Activated naive CD8-positive, alpha-beta T cell treated with anti-CD3 and anti-CD28 coated beads, Interleukin-2, amount 10 ng/mL, durations not matched to agents 7 days and 5 days (primary cell): ENCODE results near the gene RELCH. TPM values are rescaled to one million over a fixed set of nuclear protein-coding genes. Genes with fewer than 3 reads are reported as not detected.

ENCODE experiments used
- ATAC-seq: fragments of 150-1000 bp; cut with Tn5 transposase; one replicate; pipeline ENCODE4 v1.10.0; 2021; ENCODE audit warnings: low read depth, moderate library complexity
- POLR2A ChIA-PET: fragments of 350-600 bp; sonication (Branson Sonifier 250); formaldehyde crosslinking; loops from one replicate; lab custom pipeline; 2021; ENCODE audit warnings: antibody characterized with exemption; lab: Charles Lee
- DNase-seq: peaks from one replicate; pipeline ENCODE4 v3.0.0; 2021
- H3K27ac Mint-ChIP-seq: one replicate; pipeline ENCODE4 v1.8.0; 2022; ENCODE audit warnings: mild to moderate bottlenecking, mixed read lengths
- H3K27me3 Mint-ChIP-seq: one replicate; pipeline ENCODE4 v1.8.0; 2022; ENCODE audit warnings: mild to moderate bottlenecking, moderate library complexity, mixed read lengths
- H3K36me3 Mint-ChIP-seq: one replicate; pipeline ENCODE4 v1.8.0; 2021; ENCODE audit warnings: mild to moderate bottlenecking, mixed read lengths
- H3K4me1 Mint-ChIP-seq: one replicate; pipeline ENCODE4 v1.8.0; 2021; ENCODE audit warnings: mixed read lengths
- H3K4me3 Mint-ChIP-seq: one replicate; pipeline ENCODE4 v1.8.0; 2022; ENCODE audit warnings: mild to moderate bottlenecking, moderate library complexity, mixed read lengths
- H3K9me3 Mint-ChIP-seq: one replicate; pipeline ENCODE4 v1.8.0; 2021; ENCODE audit warnings: mixed read lengths
- total RNA-seq, 2 experiments: library from RNA; stranded (reverse); gene quantifications; one replicate each; pipeline ENCODE4 v1.2.3, GENCODE V29; 2021

Gene RELCH
- total RNA-seq, 2 experiments from 2014 or later: 42.9 to 46.3 TPM

- ATAC-seq (no peak), DNase-seq (no peak)
- Mint-ChIP-seq H3K4me3 (no peak overlapping the region), H3K27ac (no peak overlapping the region), H3K36me3 (peaks cover 7% of the 10 kb centered on the region), H3K9me3 (peaks cover 3% of the 10 kb centered on the region), H3K4me1 (peaks cover 2% of the 10 kb centered on the region), H3K27me3 (no peaks in the 10 kb centered on the region)
- POLR2A ChIA-PET: no interaction called here
Measured at GRCh38 chr18:62170857-62171256, 16.2 kb upstream of the RELCH start.

GRCh38 chr18:62172298-62172697 is 14.8 kb upstream of the RELCH start:
- ATAC-seq: no peak
- Mint-ChIP-seq H3K36me3 (peaks cover 4% of the 10 kb centered on the region), H3K9me3 (peaks cover 1% of the 10 kb centered on the region), H3K4me1 (peaks cover 2% of the 10 kb centered on the region), H3K4me3 (no peak overlapping the region), H3K27me3 (no peaks in the 10 kb centered on the region), H3K27ac (no peak overlapping the region)
- POLR2A ChIA-PET: no interaction called here
- DNase-seq: no peak

GRCh38 chr18:62175521-62175920 is 11.5 kb upstream of the RELCH start:
- Mint-ChIP-seq H3K27ac (no peak overlapping the region), H3K4me1 (peaks cover 7% of the 10 kb centered on the region), H3K36me3 (peaks cover 4% of the 10 kb centered on the region), H3K9me3 (no peaks in the 10 kb centered on the region), H3K4me3 (no peak overlapping the region), H3K27me3 (no peaks in the 10 kb centered on the region)
- ATAC-seq (no peak), DNase-seq (no peak)
- POLR2A ChIA-PET: no interaction called here

GRCh38 chr18:62177271-62177670 is 9.8 kb upstream of the RELCH start:
- no peaks in the 10 kb centered on the region for H3K27me3 Mint-ChIP-seq
- H3K4me3 Mint-ChIP-seq: no peak overlapping the region
- H3K4me1 Mint-ChIP-seq: peaks cover 7% of the 10 kb centered on the region
- H3K27ac Mint-ChIP-seq: no peak overlapping the region
- peaks cover 4% of the 10 kb centered on the region for H3K36me3 Mint-ChIP-seq
- no peak for DNase-seq
- POLR2A ChIA-PET: interaction anchor here (1.6 kb wide), 1 partner anchor 10 kb away, joined by 5 read pairs; the partner anchor contains the start of genes PIGN and RELCH
- H3K9me3 Mint-ChIP-seq: no peaks in the 10 kb centered on the region
- ATAC-seq: no peak

- POLR2A ChIA-PET: no interaction called here
- no peaks in the 10 kb centered on the region for H3K9me3 Mint-ChIP-seq
- ATAC-seq: no peak
- H3K4me3 Mint-ChIP-seq: no peak overlapping the region
- no peak for DNase-seq
- no peak overlapping the region for H3K27ac Mint-ChIP-seq
- H3K4me1 Mint-ChIP-seq: peaks cover 10% of the 10 kb centered on the region
- H3K27me3 Mint-ChIP-seq: no peaks in the 10 kb centered on the region
- H3K36me3 Mint-ChIP-seq: peaks cover 6% of the 10 kb centered on the region
Measured at GRCh38 chr18:62179213-62179612, 7.8 kb upstream of the RELCH start.

GRCh38 chr18:62182220-62182619 is 4.8 kb upstream of the RELCH start:
- DNase-seq: no peak
- H3K4me1 Mint-ChIP-seq: peaks cover 16% of the 10 kb centered on the region
- no peak for ATAC-seq
- no peak overlapping the region for H3K4me3 Mint-ChIP-seq
- no peak overlapping the region for H3K27ac Mint-ChIP-seq
- POLR2A ChIA-PET: no interaction called here
- no peaks in the 10 kb centered on the region for H3K9me3 Mint-ChIP-seq
- H3K27me3 Mint-ChIP-seq: no peaks in the 10 kb centered on the region
- H3K36me3 Mint-ChIP-seq: peaks cover 4% of the 10 kb centered on the region

GRCh38 chr18:62183578-62184195 is 3.4 kb upstream of the RELCH start:
- Mint-ChIP-seq H3K4me1 (peaks cover 16% of the 10 kb centered on the region), H3K4me3 (no peak overlapping the region), H3K27ac (no peak overlapping the region), H3K27me3 (no peaks in the 10 kb centered on the region), H3K9me3 (no peaks in the 10 kb centered on the region), H3K36me3 (peaks cover 8% of the 10 kb centered on the region)
- DNase-seq: no peak
- ATAC-seq: no peak
- POLR2A ChIA-PET: no interaction called here

- no peak for DNase-seq
- POLR2A ChIA-PET: interaction anchor here (0.6 to 2.2 kb wide), 9 partner anchors 9 to 855 kb away, joined by 3 to 24 read pairs (median 5); partner anchors contain the start of genes PHLPP1 and ZCCHC2
- H3K9me3 Mint-ChIP-seq: no peaks in the 10 kb centered on the region
- peaks cover 35% of the 10 kb centered on the region for H3K4me1 Mint-ChIP-seq
- H3K27ac Mint-ChIP-seq: peak overlapping the region; percentile 97
- peaks cover 20% of the 10 kb centered on the region for H3K36me3 Mint-ChIP-seq
- no peaks in the 10 kb centered on the region for H3K27me3 Mint-ChIP-seq
- ATAC-seq: peak; percentile 2
- H3K4me3 Mint-ChIP-seq: peak overlapping the region; percentile 95
Measured at GRCh38 chr18:62186499-62186773, 619 bp upstream of the RELCH start.

GRCh38 chr18:62187543-62188510 is 772 bp downstream of the RELCH start:
- no peak for DNase-seq
- Mint-ChIP-seq H3K4me3 (peak overlapping the region; percentile 95), H3K4me1 (peaks cover 44% of the 10 kb centered on the region), H3K9me3 (peaks cover 1% of the 10 kb centered on the region), H3K27ac (peak overlapping the region; percentile 97), H3K27me3 (no peaks in the 10 kb centered on the region), H3K36me3 (peaks cover 33% of the 10 kb centered on the region)
- POLR2A ChIA-PET: interaction anchor here (0.8 to 2.2 kb wide), 10 partner anchors 10 to 528 kb away, joined by 3 to 24 read pairs (median 7); partner anchors contain the start of genes PHLPP1 and ZCCHC2
- no peak for ATAC-seq

GRCh38 chr18:62189208-62189607 is 2.2 kb downstream of the RELCH start:
- peak overlapping the region; percentile 95 for H3K4me3 Mint-ChIP-seq
- peaks cover 52% of the 10 kb centered on the region for H3K4me1 Mint-ChIP-seq
- H3K9me3 Mint-ChIP-seq: peaks cover 1% of the 10 kb centered on the region
- H3K27ac Mint-ChIP-seq: no peak overlapping the region
- no peaks in the 10 kb centered on the region for H3K27me3 Mint-ChIP-seq
- peaks cover 37% of the 10 kb centered on the region for H3K36me3 Mint-ChIP-seq
- POLR2A ChIA-PET: no interaction called here
- no peak for ATAC-seq
- no peak for DNase-seq

GRCh38 chr18:62196079-62196478 is 9.0 kb downstream of the RELCH start:
- Mint-ChIP-seq H3K4me3 (no peak overlapping the region), H3K4me1 (peaks cover 40% of the 10 kb centered on the region)

GRCh38 chr18:62196980-62197379 is 9.9 kb downstream of the RELCH start:
- Mint-ChIP-seq H3K9me3 (peaks cover 1% of the 10 kb centered on the region), H3K4me1 (peaks cover 33% of the 10 kb centered on the region), H3K27ac (no peak overlapping the region), H3K36me3 (peaks cover 16% of the 10 kb centered on the region), H3K4me3 (no peak overlapping the region), H3K27me3 (no peaks in the 10 kb centered on the region)
- POLR2A ChIA-PET: interaction anchor here (2.4 kb wide), 1 partner anchor 9 kb away, joined by 7 read pairs; the partner anchor contains the start of genes PIGN and RELCH
- ATAC-seq (no peak), DNase-seq (no peak)

More at GRCh38 chr18:62196079-62196478, 9.0 kb downstream of the RELCH start:
- POLR2A ChIA-PET: no interaction called here
- H3K9me3 Mint-ChIP-seq: peaks cover 1% of the 10 kb centered on the region
- ATAC-seq (no peak), DNase-seq (no peak)
- no peaks in the 10 kb centered on the region for H3K27me3 Mint-ChIP-seq
- peaks cover 23% of the 10 kb centered on the region for H3K36me3 Mint-ChIP-seq
- no peak overlapping the region for H3K27ac Mint-ChIP-seq

GRCh38 chr18:62198259-62198658 is 11.2 kb downstream of the RELCH start:
- DNase-seq (no peak), ATAC-seq (no peak)
- POLR2A ChIA-PET: interaction anchor here (2.4 kb wide), 1 partner anchor 11 kb away, joined by 7 read pairs; the partner anchor contains the start of genes PIGN and RELCH
- Mint-ChIP-seq H3K4me3 (no peak overlapping the region), H3K36me3 (peaks cover 6% of the 10 kb centered on the region), H3K9me3 (no peaks in the 10 kb centered on the region), H3K27ac (no peak overlapping the region), H3K27me3 (no peaks in the 10 kb centered on the region), H3K4me1 (peaks cover 22% of the 10 kb centered on the region)
